H1 (cell line): Measurements from ENCODE around the gene ADAM19. TPM values are rescaled to one million over a fixed set of nuclear protein-coding genes. Genes with fewer than 3 reads are reported as not detected.

ENCODE experiments used
- MAFK ChIP-seq: IDR thresholded peaks from 2 replicates; pipeline ENCODE4 v1.6.1; 2012; ENCODE audit warnings: low read depth, mild to moderate bottlenecking, improper control_type of control experiment, low read length
- polyA plus RNA-seq, 7 experiments: library from polyadenylated mRNA; depleted of rRNA in 3 of 7; stranded (reverse) in 5 of 7; unstranded in 2 of 7; fragments of >200 nt in 5 of 7; fragments of 200-250 nt in 2 of 7; gene quantifications; 1 replicate in 5 of 7; 2 replicates in 1 of 7; 4 replicates in 1 of 7; pipeline versions ENCODE4 v1.2.1 to v1.2.3, GENCODE V29; 2011 to 2013; ENCODE audit warnings: missing spikeins in 2 of 7, mixed read lengths in 2 of 7
- total RNA-seq: library from RNA; stranded (reverse); fragmentation: NEBNext Ultra II Directional; extraction: Animal tissue kit (Norgen Biotek cat#: 25700); gene quantifications from 2 replicates; pipeline ENCODE4 v1.2.1, GENCODE V29; 2021

The ADAM19 gene
- total and polyA plus RNA-seq, 2 of the 8 experiments (the other 6 are each of a cell fraction or from before 2014, with no cell fraction given), result 6.5 to 22.7 TPM

DNA sequence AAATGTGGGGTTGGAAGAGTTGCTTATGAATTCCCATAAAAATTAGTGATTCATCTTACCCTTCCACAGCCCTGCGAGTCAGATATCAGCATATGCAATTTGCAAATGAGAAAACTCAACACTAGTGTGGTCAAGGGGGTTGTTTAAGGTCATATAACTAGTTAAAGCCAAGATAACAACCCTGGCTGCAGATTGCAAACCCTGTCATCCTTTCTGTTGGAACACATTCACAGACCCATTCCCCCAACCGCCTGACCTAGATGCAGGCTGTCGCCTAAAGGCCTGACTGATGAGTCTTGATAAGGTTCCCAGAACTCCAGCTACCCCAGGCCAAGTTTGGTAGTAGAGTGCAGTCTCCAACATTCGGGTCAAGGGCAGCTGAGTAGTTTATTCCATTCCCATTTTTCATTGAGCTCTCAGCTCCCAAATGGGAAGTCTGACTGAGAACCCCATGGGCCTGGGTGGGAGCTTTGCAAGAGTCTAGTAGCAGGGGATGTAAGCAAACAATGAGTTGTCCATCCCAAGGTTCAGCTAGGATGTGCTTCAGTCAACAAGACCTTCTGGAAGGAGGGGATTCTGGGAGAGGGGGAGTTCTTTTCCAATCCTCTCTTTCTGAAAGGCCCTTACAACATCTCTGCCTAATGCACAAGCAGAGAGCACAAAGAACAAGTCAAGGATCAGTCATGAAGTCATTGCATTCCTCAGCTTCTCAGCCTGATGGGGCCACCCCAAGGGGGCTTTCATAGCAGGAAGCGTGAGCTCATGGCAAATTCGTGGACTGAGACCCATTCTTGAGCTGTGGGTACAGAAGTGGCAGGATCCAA lies 40.3 kb downstream of the ADAM19 start (continued):
- TF ChIP-seq MAFK, result no peak
